GM23248 (cell line): ENCODE measurements around the gene CEP63. TPM values are rescaled to one million over a fixed set of nuclear protein-coding genes. Genes with fewer than 3 reads are reported as not detected.
"Not testable (repeated sequence)": the region's sequence is repeated elsewhere in the genome, so short reads cannot be mapped to it uniquely, and the experiment has no call there.

Experiments
- DNase-seq: peaks from one replicate; pipeline ENCODE4 v3.0.0-alpha.2; 2015
- H2AFZ ChIP-seq: fragments of 200-600 bp; sonication (generic); 2 replicates; pipeline ENCODE4 v1.6.1; 2016; ENCODE audit warnings: antibody characterized with exemption
- H3F3A ChIP-seq: fragments of 200-600 bp; sonication (generic); 2 replicates; pipeline ENCODE4 v1.6.1; 2016; ENCODE audit warnings: mild to moderate bottlenecking, antibody characterized with exemption, mixed run types; ENCODE audit not compliant: insufficient read depth
- H3K27ac ChIP-seq: fragments of 200-600 bp; sonication (generic); 2 replicates; pipeline ENCODE4 v1.5.1; 2016; ENCODE audit warnings: mild to moderate bottlenecking
- H3K27me3 ChIP-seq: fragments of 200-600 bp; sonication (generic); replicated peaks from 2 replicates; pipeline ENCODE4 v1.6.1; 2016; ENCODE audit warnings: mild to moderate bottlenecking; ENCODE audit not compliant: insufficient read depth
- H3K36me3 ChIP-seq: fragments of 200-600 bp; sonication (generic); 2 replicates; pipeline ENCODE4 v1.6.1; 2016; ENCODE audit warnings: low read depth, mild to moderate bottlenecking
- H3K4me1 ChIP-seq: fragments of 200-600 bp; sonication (generic); 2 replicates; pipeline ENCODE4 v1.6.1; 2016; ENCODE audit warnings: mild to moderate bottlenecking; ENCODE audit not compliant: insufficient read depth
- H3K4me2 ChIP-seq: fragments of 200-600 bp; sonication (generic); one replicate; pipeline ENCODE4 v1.6.1; 2016; ENCODE audit warnings: mild to moderate bottlenecking; ENCODE audit not compliant: unreplicated experiment
- H3K4me3 ChIP-seq: fragments of 200-600 bp; sonication (generic); 2 replicates; pipeline ENCODE4 v1.5.1; 2016; ENCODE audit warnings: mild to moderate bottlenecking
- H3K79me2 ChIP-seq: fragments of 200-600 bp; sonication (generic); 2 replicates; pipeline ENCODE4 v1.6.1; 2016; ENCODE audit warnings: mild to moderate bottlenecking; ENCODE audit not compliant: insufficient read depth
- H3K9ac ChIP-seq: fragments of 200-600 bp; sonication (generic); 2 replicates; pipeline ENCODE4 v1.6.1; 2016; ENCODE audit warnings: mild to moderate bottlenecking
- H3K9me2 ChIP-seq: fragments of 200-600 bp; sonication (generic); 2 replicates; pipeline ENCODE4 v1.6.1; 2016; ENCODE audit warnings: mixed run types, mild to moderate bottlenecking, moderate library complexity; ENCODE audit not compliant: insufficient read depth
- H3K9me3 ChIP-seq: fragments of 200-600 bp; sonication (generic); one replicate; pipeline ENCODE4 v1.6.1; 2017; ENCODE audit warnings: low read depth
- H4K20me1 ChIP-seq: fragments of 200-600 bp; sonication (generic); 2 replicates; pipeline ENCODE4 v1.6.0; 2016; ENCODE audit not compliant: insufficient read depth
- EZH2 ChIP-seq: fragments of 200-600 bp; sonication (generic); IDR thresholded peaks from 2 replicates; pipeline ENCODE4 v1.6.1; 2018; ENCODE audit warnings: antibody characterized with exemption, mild to moderate bottlenecking; ENCODE audit not compliant: insufficient read depth, poor library complexity, severe bottlenecking
- EZH2phosphoT487 ChIP-seq: fragments of 200-600 bp; sonication (generic); IDR thresholded peaks from 2 replicates; pipeline ENCODE4 v1.6.1; 2018; ENCODE audit warnings: antibody characterized with exemption, moderate library complexity, mild to moderate bottlenecking, low read depth; ENCODE audit not compliant: insufficient read depth
- WGBS, 2 experiments: methylation state at CpG; one replicate each; pipeline ENCODE4 v1.1.6; 2015 to 2017; ENCODE audit warnings: low lambda C conversion rate in 2 of 2, low coverage in 1 of 2; ENCODE audit errors: missing lambda C conversion rate in 2 of 2; 5-methylcytosine and 5-hydroxymethylcytosine counted together
- in situ Hi-C: fragments of 300-500 bp; cut with MboI; formaldehyde crosslinking; loops from 2 replicates; pipeline ENCODE4 v1.15.0; 2020
- polyA plus RNA-seq: library from polyadenylated mRNA; unstranded; fragments of >200 nt; fragmentation: Nextera tagmentation; extraction: Ambion mirVana; gene quantifications from 2 replicates; pipeline ENCODE4 v1.2.1, GENCODE V29; 2016
- total RNA-seq: library from RNA; depleted of rRNA; stranded (reverse); fragments of >200 nt; shearing (Covaris generic); gene quantifications from 2 replicates; pipeline ENCODE4 v1.2.3, GENCODE V29; 2014

Gene CEP63
- total and polyA plus RNA-seq, 2 experiments from 2014 or later, result 21.0 to 29.7 TPM

GRCh38 chr3:134562055-134562454 is 76.2 kb downstream of the CEP63 start:
- Histone ChIP-seq H3K36me3 (0 out of 2 replicates have a peak, but pooled peaks cover 4% of the 10 kb centered on the region), H3K4me2 (no peak overlapping the region), H3F3A (0 out of 2 replicates have a peak, but pooled peaks cover 4% of the 10 kb centered on the region), H3K9me3 (no peaks in the 10 kb centered on the region), H3K4me3 (no peak overlapping the region), H3K9me2 (no peaks in the 10 kb centered on the region), H3K27me3 (no peaks in the 10 kb centered on the region), H3K79me2 (no peaks in the 10 kb centered on the region), H3K4me1 (no peaks in the 10 kb centered on the region), H3K9ac (no peak overlapping the region), H2AFZ (no peak overlapping the region), H4K20me1 (no peaks in the 10 kb centered on the region), H3K27ac (no peak overlapping the region)
- in situ Hi-C loops, result no loop called here
- no peak for DNase-seq
- no peak for TF ChIP-seq EZH2phosphoT487
- no peak for TF ChIP-seq EZH2
- 64 to 79% methylated on average over 4 of the region's 4 CpGs for WGBS, 2 experiments

GRCh38 chr3:134563601-134564000 is 77.7 kb downstream of the CEP63 start:
- no peak for DNase-seq
- no peaks in the 10 kb centered on the region for H3K79me2 ChIP-seq
- H2AFZ ChIP-seq, result no peak overlapping the region
- no peaks in the 10 kb centered on the region for H3K36me3 ChIP-seq
- no peaks in the 10 kb centered on the region for H4K20me1 ChIP-seq
- H3K27me3 ChIP-seq, result no peaks in the 10 kb centered on the region
- 0 out of 2 replicates have a peak, but pooled peaks cover 4% of the 10 kb centered on the region for H3F3A ChIP-seq
- H3K27ac ChIP-seq, result no peak overlapping the region
- H3K4me3 ChIP-seq, result no peak overlapping the region
- no peak for TF ChIP-seq EZH2
- no peak for TF ChIP-seq EZH2phosphoT487
- H3K4me2 ChIP-seq, result no peak overlapping the region
- in situ Hi-C loops, result no loop called here
- no peak overlapping the region for H3K9ac ChIP-seq
- no peaks in the 10 kb centered on the region for H3K9me3 ChIP-seq
- 57 to 65% methylated on average over 6 of the region's 6 CpGs for WGBS, 2 experiments
- no peaks in the 10 kb centered on the region for H3K4me1 ChIP-seq
- H3K9me2 ChIP-seq, result no peaks in the 10 kb centered on the region

GRCh38 chr3:134564991-134565390 is 79.1 kb downstream of the CEP63 start:
- 97 to 98% methylated on average over 2 of the region's 2 CpGs for WGBS, 2 experiments
- no peak for DNase-seq
- Histone ChIP-seq H3K4me2 (no peak overlapping the region), H3K27me3 (no peaks in the 10 kb centered on the region), H3K9me3 (no peaks in the 10 kb centered on the region), H3F3A (0 out of 2 replicates have a peak, but pooled peaks cover 4% of the 10 kb centered on the region), H3K9ac (no peak overlapping the region), H3K36me3 (no peaks in the 10 kb centered on the region), H4K20me1 (no peaks in the 10 kb centered on the region), H2AFZ (no peak overlapping the region), H3K9me2 (no peaks in the 10 kb centered on the region), H3K4me3 (no peak overlapping the region), H3K79me2 (no peaks in the 10 kb centered on the region), H3K27ac (no peak overlapping the region), H3K4me1 (no peaks in the 10 kb centered on the region)
- TF ChIP-seq EZH2 (no peak), EZH2phosphoT487 (no peak)
- in situ Hi-C loops, result no loop called here

GRCh38 chr3:134567605-134568004 is 81.7 kb downstream of the CEP63 start:
- TF ChIP-seq EZH2phosphoT487 (no peak), EZH2 (no peak)
- H3K9me2 ChIP-seq, result no peaks in the 10 kb centered on the region
- 62 to 73% methylated on average over 4 of the region's 4 CpGs for WGBS, 2 experiments
- H2AFZ ChIP-seq, result no peak overlapping the region
- H3K27me3 ChIP-seq, result no peaks in the 10 kb centered on the region
- no peaks in the 10 kb centered on the region for H3K36me3 ChIP-seq
- in situ Hi-C loops, result no loop called here
- H3K4me3 ChIP-seq, result no peak overlapping the region
- H3K79me2 ChIP-seq, result no peaks in the 10 kb centered on the region
- no peaks in the 10 kb centered on the region for H3K9me3 ChIP-seq
- no peak overlapping the region for H3K4me2 ChIP-seq
- H3F3A ChIP-seq, result 0 out of 2 replicates have a peak, but pooled peaks cover 4% of the 10 kb centered on the region
- no peak overlapping the region for H3K27ac ChIP-seq
- no peaks in the 10 kb centered on the region for H4K20me1 ChIP-seq
- H3K9ac ChIP-seq, result no peak overlapping the region
- H3K4me1 ChIP-seq, result no peaks in the 10 kb centered on the region
- DNase-seq, result no peak

- Histone ChIP-seq H3K27ac (no peak overlapping the region), H3K27me3 (no peaks in the 10 kb centered on the region), H3K4me1 (no peaks in the 10 kb centered on the region), H3K4me2 (no peak overlapping the region), H3K9ac (no peak overlapping the region), H3K9me3 (no peaks in the 10 kb centered on the region), H3K9me2 (no peaks in the 10 kb centered on the region), H2AFZ (no peak overlapping the region), H3K79me2 (no peaks in the 10 kb centered on the region), H3K36me3 (no peaks in the 10 kb centered on the region), H4K20me1 (no peaks in the 10 kb centered on the region), H3K4me3 (no peak overlapping the region), H3F3A (0 out of 2 replicates have a peak, but pooled peaks cover 4% of the 10 kb centered on the region)
- TF ChIP-seq EZH2 (no peak), EZH2phosphoT487 (no peak)
- in situ Hi-C loops, result no loop called here
- WGBS, 2 experiments, result 76 to 77% methylated on average over 6 of the region's 6 CpGs
- DNase-seq, result no peak
These were observed 82.9 kb downstream of the CEP63 start for GRCh38 chr3:134568790-134569189.

- H3K4me2 ChIP-seq, in situ Hi-C loops, H4K20me1 ChIP-seq, H3F3A ChIP-seq, H3K9me2 ChIP-seq, H3K27ac ChIP-seq, H3K9ac ChIP-seq, DNase-seq, H3K4me3 ChIP-seq, H3K4me1 ChIP-seq, H3K9me3 ChIP-seq, H3K79me2 ChIP-seq, H3K27me3 ChIP-seq, H3K36me3 ChIP-seq, H2AFZ ChIP-seq: not testable (repeated sequence)
- WGBS, 2 experiments, result 85 to 88% methylated on average over 2 of the region's 2 CpGs
These were observed 84.0 kb downstream of the CEP63 start for GRCh38 chr3:134569899-134570298.
